Endothelial cell of umbilical vein (primary cell): ENCODE data around the gene NTF3.

Experiments
- JUN ChIP-seq: IDR thresholded peaks from 2 replicates; pipeline ENCODE4 v1.6.1; 2011; ENCODE audit warnings: borderline replicate concordance, low read depth; ENCODE audit not compliant: insufficient read length, insufficient read depth
- TF ChIP-seq, protein P1 (sequence below), 2 donors: IDR thresholded peaks; 1 replicate in 1 of 2; 2 replicates in 1 of 2; pipeline ENCODE4 v1.5.1; 2011; ENCODE audit warnings: low read length in 2 of 2, mild to moderate bottlenecking in 2 of 2, moderate library complexity in 2 of 2, control low read depth in 1 of 2, inconsistent platforms in 1 of 2, low read depth in 1 of 2; ENCODE audit not compliant: insufficient read depth in 1 of 2; ENCODE audit errors: extremely low read depth in 1 of 2

DNA sequence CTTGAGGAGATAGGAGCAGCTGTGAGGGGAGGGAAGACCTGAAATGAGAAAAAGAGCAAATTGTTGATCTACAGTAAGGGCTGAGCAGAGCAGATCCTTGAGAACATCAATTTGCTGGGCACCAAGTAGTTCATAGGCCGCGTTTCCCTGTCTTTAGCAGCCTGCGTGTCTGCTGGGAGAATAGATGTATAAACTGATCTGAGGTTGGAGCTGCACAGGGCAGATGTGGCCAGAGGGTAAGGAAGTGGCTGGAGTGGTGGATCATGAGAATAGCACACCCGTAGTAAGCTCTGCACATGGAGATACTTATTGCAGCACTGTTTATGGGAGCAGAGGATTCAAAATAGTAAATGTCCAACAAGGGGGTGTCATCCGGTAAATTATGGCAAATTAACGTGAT, 44.4 kb downstream of the NTF3 start:
- no peak for TF ChIP-seq JUN
- TF ChIP-seq, protein P1, sequence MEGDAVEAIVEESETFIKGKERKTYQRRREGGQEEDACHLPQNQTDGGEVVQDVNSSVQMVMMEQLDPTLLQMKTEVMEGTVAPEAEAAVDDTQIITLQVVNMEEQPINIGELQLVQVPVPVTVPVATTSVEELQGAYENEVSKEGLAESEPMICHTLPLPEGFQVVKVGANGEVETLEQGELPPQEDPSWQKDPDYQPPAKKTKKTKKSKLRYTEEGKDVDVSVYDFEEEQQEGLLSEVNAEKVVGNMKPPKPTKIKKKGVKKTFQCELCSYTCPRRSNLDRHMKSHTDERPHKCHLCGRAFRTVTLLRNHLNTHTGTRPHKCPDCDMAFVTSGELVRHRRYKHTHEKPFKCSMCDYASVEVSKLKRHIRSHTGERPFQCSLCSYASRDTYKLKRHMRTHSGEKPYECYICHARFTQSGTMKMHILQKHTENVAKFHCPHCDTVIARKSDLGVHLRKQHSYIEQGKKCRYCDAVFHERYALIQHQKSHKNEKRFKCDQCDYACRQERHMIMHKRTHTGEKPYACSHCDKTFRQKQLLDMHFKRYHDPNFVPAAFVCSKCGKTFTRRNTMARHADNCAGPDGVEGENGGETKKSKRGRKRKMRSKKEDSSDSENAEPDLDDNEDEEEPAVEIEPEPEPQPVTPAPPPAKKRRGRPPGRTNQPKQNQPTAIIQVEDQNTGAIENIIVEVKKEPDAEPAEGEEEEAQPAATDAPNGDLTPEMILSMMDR (IDR thresholded peaks at IDR 0.05; ENCODE audit: extremely low read depth in 1 of 2, insufficient read depth in 1 of 2, low read depth in 1 of 2, low read length in 2 of 2), result no peak
